ENCODE data around the gene ZNF670.
"Not testable (repeated sequence)": the region's sequence is repeated elsewhere in the genome, so short reads cannot be mapped to it uniquely, and the experiment has no call there.

ZNF670 gene

DNA sequence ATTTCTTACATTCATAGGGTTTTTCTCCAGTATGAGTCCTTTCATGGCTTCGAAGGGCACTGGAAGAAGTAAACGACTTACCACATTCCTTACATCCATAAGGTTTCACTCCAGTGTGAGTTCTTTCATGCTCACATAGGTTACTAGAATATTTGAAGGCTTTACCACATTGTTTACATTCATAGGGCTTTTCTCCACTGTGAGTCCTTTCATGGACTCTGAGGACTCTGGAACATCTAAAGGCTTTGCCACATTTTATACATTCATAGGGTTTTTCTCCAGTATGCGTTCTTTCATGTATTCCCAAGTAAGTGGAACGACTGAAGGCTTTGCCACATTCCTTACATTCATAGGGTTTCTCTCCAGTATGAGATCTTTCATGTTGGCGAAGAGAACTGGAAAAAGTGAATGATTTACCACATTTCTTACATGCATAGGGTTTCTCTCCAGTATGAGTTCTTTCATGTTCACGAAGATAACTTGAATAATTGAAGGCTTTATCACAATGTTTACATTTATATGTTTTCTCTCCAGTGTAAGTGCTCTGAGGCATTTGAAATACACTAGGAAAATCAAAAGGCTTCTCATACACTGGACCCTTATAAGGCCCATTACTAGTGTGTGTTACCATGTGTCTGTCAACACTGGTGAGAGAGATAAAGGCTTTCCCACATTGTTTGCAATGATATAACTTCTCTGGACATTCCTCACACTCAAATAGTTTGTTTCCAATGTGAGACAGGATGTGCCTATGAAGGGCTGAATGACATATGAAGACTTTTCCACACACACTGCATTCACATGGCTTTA lies 40.9 kb downstream of the ZNF670 start:
- no peak for ATAC-seq

DNA sequence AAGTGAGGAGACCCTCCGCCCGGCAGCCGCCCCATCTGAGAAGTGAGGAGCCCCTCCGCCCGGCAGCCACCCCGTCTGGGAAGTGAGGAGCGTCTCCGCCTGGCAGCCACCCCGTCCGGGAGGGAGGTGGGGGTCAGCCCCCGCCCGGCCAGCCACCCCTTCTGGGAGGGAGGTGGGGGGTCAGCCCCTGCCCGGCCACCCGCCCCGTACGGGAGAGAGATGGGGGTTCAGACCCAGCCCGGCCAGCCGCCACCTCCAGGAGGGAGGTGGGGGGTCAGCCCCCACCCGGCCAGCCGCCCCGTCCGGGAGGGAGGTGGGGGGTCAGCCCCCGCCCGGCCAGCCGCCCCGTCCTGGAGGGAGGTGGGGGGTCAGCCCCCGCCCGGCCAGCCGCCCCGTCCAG lies 46.3 kb downstream of the ZNF670 start:
- ATAC-seq: not testable (repeated sequence)

All from activated CD4-positive, CD25-positive, alpha-beta regulatory T cell treated with anti-CD3 and anti-CD28 coated beads, Interleukin-2, amount 50 U/mL, for 24 hours (primary cell).